T-helper 22 cell (primary cell): ENCODE results near the gene MBD3.

Experiments
- DNase-seq: peaks from one replicate; pipeline ENCODE4 v3.0.0-alpha.2; 2020; ENCODE audit warnings: low read depth

MBD3 gene

DNA sequence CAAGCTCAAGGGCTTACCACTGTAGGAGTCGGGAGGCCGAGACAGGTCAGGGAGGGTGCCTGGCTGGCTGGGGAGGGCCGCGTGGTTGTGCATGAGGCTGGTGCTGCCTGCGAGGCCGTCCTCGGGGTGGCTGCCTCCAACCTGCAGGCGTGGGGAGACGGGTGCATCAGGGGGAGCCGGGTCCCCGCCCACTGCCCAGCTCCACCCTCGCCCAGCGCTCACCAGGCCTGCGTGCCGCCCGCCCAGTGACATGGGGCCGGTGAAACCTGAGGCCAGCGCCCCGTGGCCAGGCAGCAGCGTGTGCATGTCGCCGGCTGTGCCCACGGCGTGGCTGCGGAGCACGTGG lies 26.4 kb upstream of the MBD3 start:
- DNase-seq, result no peak

GRCh38 chr19:1618157-1619093 lies 25.8 kb upstream of the MBD3 start:
- DNase-seq, result no peak

GRCh38 chr19:1616875-1617274 lies 24.2 kb upstream of the MBD3 start:
- no peak for DNase-seq

- DNase-seq, result no peak
Observed at GRCh38 chr19:1616396-1616795, 23.7 kb upstream of the MBD3 start.

GRCh38 chr19:1615156-1615765 lies 22.6 kb upstream of the MBD3 start:
- DNase-seq, result no peak

DNA sequence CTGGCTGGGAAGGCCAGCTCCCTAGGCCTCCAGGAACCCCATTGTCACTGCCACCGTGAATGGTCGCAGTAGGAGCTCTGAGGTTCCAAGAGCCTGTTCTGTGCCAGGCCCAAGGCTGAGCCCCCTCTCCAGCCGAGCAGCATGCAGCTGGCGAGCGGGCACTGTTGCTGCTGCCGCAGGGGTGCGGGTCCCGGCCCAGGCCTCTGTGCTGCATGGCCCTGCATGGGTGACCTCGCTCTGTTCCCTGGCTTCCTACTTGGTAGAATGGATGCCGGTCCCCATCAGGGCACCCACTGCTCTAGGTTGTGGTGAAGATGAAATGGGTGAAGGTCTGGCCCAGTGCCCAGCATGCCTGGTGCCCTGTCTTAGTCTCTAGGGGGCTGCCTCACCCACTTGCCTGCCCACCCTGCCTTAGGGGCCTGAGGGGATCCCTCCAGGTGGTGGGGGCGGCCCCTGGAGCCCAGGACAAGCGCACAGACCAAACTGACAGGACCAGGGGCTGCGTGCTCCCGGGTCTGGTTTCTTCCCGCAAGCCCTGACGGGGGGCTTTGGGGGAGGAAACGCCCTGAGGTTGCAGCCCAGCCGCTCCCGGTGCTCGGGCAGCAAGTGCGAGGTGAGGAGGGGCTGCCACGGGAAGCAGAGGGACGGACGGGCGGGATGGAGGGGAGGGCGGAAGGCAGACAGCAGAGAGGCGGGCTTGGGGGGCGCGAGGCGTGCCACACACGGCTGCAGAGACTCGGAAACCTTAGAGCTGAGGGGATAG lies 21.3 kb upstream of the MBD3 start:
- no peak for DNase-seq

- no peak for DNase-seq
Observed at GRCh38 chr19:1613146-1613545, 20.5 kb upstream of the MBD3 start.

- DNase-seq, result no peak
Observed at GRCh38 chr19:1612114-1613086, 19.7 kb upstream of the MBD3 start.

DNA sequence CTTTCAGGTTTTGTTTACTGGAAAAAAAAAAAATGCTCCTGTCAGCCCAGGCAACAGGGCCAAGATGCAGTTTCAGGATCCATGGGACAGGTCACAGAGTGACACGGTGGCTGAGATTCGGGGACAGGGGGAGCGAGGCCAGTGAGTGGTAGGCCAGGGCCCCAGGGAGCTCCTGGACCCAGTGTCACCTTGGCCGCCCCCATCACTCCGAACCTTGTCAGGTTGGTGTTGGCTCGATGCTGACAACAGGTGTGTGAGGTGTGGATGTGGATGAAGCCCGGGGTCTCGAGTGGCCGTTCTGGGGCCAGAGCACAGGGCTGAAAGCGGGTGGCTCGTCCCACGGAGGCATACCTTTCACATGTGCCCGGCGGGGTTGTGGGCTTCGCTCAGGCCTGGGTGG lies 18.7 kb upstream of the MBD3 start:
- no peak for DNase-seq

DNA sequence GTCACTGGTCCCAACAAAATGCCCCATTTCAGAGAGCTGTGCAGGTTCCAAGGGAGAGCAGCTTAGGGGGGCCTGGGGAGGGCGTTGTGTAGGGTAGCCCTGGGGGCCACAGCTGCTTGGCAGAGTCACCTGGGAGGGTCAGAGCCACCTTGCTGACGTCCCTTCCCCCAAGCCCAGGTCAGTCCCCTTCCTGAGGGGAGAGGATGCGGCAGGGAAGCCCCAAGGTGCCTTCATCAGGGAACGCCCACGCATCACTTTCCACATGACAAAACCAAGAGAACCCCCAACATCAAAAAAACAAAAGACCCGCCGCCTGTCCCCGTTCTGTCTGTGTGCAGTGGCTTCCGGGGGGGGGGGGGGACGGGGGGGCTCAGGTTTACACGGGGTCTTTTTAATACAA lies 17.9 kb upstream of the MBD3 start:
- DNase-seq, result no peak

DNA sequence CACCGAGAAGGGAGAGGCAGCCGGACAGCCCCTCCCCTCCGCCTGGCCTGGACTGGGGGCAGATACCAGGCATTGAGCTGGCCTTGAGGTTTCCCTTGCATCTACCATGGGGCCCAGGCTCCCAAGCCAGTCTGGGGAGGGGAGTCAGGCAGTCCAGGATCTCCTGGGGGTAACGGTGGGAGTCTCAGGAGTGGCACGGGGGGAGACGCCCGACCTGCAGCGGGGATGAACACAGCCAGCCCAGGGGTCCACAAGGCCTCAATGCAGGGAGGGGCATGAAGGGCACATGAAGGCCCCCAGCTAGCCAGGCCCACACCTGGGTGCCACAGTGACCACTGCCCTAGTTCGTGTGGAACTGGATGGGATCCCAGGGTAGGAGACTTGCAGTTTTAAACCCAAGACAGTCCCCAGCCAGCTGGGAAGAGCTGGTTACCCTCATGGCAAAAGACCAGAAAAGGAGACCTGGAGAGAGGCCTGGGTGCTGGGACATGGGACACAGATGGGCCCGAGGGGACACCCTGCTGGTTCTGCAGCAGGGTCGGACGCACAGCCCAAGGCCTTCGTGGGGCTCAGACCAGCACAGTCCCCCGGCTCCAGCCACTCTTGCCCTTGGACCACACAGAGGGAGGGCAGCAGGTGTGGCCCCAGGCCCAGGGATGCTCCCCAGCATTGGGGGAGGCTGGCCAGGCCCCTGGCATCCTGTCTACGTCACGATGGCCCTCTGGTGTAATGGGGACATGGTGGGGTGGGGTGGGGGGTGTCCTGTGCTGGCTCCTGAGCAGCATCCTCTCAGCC lies 17.2 kb upstream of the MBD3 start:
- DNase-seq, result no peak

- DNase-seq, result no peak
Observed at GRCh38 chr19:1609103-1609396, 16.4 kb upstream of the MBD3 start.

- DNase-seq, result no peak
Observed at GRCh38 chr19:1608359-1609102, 15.9 kb upstream of the MBD3 start.

DNA sequence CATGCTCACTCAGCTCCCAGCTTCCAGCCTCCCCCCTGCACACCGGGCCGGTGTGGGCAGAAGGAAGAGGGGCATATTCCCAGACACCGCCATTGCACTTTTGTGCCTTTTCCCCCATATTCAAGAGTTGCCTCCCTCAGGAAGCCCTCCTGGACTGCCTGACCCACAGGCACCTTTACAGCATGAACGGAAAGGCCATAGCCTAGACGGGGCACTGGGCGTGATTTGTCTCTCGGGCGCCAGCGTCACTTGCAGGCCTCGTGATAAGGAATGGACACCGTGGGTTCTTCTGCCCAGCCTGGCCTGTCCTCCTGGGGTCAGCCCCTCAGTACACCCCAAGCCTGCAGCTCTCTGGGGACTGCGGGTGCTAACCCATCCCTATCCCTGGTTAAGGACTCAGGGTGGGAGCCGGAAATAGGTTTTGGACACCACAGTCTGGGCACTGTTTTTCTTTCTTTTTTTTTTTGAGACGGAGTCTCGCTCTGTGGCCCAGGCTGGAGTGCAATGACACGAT lies 13.5 kb upstream of the MBD3 start:
- DNase-seq, result no peak

DNA sequence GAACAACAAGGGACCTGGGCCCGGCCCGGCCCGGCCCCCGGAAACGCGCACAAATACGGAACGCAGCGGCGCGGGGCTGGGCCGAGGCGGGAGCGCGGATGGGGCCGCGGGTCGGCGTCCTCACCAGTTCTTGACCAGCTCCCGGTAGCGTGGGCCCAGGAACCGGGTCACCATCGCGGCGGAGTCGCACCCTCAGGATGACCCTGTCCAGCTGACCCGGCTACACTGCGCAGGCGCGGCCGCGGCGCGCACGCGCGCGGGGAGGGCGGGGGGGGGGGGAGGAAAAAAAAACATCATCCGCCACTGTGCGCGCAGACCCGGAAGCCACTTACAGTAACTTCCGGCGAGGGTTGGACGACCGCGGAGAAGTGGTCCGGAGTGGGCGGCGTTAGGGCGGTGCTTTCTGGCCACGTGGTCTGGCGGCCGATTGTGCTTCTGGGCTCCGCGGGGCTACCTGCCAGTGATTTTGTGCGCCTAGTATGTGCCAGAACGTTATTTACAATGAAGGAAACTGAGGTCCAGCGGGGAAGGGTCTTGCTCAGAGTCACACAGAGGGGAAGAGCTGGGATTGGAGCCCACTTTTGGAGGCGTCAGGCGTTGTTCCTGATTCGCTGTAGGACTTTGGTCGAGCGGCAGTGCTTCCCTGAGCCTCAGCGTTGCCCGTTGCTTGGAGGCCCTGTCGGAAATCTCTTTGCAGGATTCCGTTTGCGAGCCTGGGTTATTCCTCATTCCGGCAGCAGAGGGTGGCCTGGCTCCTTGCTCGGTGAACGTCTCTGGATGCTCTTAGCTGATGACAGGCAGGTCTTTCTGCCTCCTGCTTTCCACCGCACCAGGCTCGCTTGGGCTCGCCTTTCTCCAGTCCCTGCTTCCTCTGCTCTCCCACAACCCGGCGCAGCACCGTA lies 12.8 kb upstream of the MBD3 start, which contains the start of gene UQCR11:
TSS of gene UQCR11 (minus strand) at position 227 of the 902 bp plus-strand sequence. CDS start at position 174, 53 bp downstream.
- peak; percentile 85 for DNase-seq

DNA sequence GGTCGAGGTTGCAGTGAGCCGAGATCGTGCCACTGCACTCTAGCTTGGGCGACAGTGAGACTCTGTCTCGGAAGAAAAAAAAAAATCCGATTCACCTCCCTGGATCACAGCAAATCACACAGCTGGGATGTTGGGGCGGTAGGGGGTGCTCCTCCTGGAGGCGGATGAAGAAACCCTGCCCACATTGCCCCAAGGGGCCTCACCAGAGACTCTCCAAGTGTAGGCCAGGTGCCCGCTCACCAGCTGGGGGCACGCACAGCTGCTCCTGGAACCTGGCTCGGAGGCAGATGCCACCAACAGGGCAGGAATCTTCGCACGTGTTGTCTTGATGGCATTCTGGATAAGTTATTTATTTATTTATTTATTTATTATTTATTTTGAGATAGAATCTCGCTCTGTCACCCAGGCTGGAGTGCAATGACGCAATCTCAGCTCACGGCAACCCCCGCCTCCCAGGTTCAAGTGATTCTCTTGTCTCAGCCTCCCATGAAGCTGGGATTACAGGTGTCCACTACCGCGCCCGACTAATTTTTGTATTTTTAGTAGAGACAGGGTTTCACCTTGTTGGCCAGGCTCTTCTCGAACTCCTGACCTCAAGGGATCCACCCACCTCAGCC lies 9.5 kb upstream of the MBD3 start:
- no peak for DNase-seq

DNA sequence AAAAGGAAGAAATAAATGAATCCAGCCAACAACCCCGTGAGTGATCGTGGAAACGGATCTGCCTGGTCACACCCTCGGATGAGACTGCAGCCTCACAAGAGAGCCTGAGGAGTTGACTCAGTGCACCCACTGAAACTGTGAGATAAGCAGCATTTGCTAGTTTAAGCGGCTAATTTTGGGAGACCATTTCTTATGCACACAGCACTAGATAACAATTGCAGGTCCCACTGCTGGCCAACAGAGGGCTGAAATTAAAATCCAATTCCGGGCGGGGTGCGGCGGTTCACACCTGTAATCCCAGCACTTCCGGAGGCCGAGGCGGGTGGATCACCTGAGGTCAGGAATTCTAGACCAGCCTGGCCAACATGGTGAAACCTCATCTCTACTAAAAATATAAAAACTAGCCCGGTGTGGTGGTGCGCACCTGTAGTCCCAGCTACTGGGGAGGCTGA lies 9.0 kb upstream of the MBD3 start:
- DNase-seq, result no peak

DNA sequence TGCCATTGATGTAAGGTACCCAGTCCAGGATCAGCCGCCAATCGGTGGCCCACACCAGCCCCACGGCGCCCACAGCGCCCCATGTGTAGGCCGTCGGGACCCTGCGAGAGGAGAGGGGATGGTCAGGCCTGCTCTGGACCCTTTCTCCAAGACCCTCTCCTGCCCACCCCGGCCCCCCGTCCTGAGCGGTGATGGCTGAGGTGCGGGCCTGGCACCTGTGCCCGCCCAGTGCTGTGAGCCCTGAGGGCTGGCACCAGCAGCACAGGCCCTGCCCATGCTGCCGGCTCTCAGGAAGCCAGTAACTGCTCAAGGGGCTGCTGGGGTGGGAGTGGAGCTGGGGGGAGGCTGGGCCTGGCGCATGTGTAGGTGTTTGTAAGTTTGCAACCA lies 6.8 kb upstream of the MBD3 start:
- no peak for DNase-seq
